GM20000 (cell line): ENCODE measurements around the gene HECTD4.

Experiments used
- DNase-seq: peaks from one replicate; pipeline ENCODE4 v3.0.0; 2012; ENCODE audit warnings: low spot score
- TF ChIP-seq, protein P1 (sequence below): IDR thresholded peaks from 2 replicates; pipeline ENCODE4 v1.5.1; 2012; ENCODE audit warnings: mild to moderate bottlenecking, control low read depth; ENCODE audit errors: extremely low read depth, missing control alignments

HECTD4 gene

DNA sequence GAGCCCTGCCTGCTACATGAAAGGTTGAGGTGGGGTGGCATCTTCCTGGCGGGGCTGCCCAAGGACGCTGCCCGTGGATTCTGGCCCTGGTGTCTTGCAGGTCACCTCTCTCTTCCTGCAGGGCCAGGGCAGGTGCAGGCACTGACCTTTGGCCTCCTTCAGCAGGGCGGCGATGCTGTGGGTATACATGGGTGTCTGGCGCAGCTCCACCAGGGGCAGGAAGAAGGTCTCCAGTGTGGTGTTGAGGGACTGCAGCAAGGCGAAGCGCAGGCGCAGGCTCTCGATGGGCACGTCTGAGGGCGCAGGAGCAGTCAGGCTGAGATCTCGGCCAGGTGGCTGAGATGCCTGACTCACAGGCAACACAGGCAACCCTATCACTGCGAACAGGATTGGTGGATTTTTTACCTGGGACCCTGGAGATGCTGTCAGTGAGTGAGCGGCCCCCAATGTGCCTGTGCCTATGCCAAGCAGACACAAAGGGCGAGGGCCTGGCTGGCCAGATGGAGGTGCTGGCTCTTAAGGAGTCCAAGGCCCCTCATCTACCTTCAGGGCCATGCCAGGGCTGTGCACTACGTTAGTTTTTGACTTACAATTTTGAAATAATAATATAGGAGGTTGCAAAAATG, 211.1 kb downstream of the HECTD4 start:
- TF ChIP-seq, protein P1, sequence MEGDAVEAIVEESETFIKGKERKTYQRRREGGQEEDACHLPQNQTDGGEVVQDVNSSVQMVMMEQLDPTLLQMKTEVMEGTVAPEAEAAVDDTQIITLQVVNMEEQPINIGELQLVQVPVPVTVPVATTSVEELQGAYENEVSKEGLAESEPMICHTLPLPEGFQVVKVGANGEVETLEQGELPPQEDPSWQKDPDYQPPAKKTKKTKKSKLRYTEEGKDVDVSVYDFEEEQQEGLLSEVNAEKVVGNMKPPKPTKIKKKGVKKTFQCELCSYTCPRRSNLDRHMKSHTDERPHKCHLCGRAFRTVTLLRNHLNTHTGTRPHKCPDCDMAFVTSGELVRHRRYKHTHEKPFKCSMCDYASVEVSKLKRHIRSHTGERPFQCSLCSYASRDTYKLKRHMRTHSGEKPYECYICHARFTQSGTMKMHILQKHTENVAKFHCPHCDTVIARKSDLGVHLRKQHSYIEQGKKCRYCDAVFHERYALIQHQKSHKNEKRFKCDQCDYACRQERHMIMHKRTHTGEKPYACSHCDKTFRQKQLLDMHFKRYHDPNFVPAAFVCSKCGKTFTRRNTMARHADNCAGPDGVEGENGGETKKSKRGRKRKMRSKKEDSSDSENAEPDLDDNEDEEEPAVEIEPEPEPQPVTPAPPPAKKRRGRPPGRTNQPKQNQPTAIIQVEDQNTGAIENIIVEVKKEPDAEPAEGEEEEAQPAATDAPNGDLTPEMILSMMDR: no peak
- DNase-seq: no peak

DNA sequence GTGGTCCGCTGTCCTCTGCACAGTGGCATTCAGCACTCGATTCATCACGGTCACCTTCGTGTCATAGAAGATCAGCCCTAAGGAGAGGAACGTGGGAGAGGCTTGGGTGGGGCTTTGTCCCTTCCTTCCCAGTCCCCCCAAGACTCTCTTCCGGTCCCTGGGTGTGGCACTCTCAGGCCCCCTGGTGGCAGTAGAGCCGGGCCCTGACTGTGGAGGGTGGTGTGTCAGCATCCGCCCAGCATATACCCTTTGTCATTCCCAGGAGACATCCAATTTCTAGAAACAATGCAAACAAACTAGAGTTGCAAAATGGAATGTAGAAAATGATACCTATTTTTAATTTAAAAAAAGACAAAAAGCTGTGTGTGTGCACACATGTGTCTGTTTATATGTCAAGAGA, 211.9 kb downstream of the HECTD4 start:
- TF ChIP-seq, protein P1: peak; percentile 31
- DNase-seq: peak; percentile 53

GRCh38 chr12:112169966-112170365, 212.3 kb downstream of the HECTD4 start:
- no peak for DNase-seq
- TF ChIP-seq, protein P1: no peak

DNA sequence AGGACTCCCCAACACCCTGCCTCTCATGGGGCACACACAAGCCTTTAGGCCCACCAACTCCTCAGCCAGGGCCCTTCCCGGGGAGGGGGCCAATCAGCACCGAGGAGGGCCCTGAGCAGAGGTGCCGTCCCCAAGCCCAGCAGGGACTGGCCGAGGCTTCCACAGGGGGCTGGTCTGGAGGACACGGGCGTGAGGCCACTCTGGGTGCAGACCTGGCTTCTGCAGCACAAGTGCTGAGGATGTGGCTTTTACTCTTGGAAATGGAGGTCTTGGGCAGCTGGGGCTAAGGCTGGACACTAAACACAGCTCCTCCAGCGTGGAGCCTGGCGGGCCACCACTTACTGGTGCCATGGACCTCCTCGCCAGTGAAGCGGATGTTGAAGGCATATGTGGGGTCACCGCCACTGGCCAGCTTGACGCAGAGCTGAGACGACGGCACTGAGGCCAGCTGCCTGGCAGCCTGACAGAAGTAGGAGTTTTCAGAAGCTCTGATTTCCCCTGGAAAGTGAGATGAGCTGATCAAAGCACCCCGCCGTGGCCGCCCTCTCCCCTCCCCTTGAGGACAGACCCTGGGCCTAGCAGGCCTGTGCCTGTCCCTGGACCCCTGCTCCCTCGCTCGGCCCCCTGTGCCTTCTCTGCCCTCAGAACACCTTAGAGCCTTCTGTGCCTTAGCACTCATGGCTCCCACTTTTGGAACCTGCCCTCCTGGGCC, 212.9 kb downstream of the HECTD4 start:
- DNase-seq: no peak
- TF ChIP-seq, protein P1: no peak

GRCh38 chr12:112168561-112168971, 213.7 kb downstream of the HECTD4 start:
- TF ChIP-seq, protein P1: no peak
- DNase-seq: no peak

DNA sequence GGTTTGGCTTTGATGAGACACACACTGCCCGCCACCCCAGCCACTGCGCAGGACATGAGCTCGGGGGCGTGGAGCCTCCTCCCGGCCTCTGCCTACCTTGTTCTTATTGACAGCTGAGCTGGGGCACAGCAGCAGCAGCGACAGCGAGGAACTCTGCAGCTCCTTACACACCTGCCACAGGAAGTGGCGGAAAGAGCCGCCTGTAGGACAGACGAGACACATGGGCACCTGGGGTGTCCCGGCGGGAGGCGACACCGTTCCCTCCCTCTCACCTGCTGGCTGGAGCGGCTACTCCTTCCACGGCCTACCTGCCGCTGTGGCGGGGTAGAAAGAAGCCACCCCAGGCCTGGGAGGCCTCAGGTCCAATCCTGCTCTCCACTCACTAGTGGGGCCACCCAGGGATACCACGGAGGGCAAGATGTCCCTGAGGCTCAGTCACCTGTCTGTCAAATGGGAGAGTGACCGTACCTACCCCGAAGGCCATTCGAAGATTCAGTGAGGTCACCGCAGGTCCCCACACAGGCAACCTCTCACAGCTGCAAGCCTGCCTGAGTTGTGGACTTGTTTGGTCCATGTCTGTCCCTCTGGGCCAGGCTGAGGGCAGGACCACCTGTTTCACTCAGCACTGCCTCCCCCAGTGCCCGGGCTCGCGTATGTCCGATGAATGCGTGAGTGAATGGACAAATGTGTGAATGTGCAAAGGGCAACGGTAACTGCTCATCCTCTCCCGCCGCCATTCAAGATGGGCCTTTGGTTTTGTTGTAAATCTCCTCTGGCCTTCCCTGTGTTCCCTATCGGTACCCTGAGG, 214.3 kb downstream of the HECTD4 start:
- DNase-seq: no peak
- TF ChIP-seq, protein P1: no peak

DNA sequence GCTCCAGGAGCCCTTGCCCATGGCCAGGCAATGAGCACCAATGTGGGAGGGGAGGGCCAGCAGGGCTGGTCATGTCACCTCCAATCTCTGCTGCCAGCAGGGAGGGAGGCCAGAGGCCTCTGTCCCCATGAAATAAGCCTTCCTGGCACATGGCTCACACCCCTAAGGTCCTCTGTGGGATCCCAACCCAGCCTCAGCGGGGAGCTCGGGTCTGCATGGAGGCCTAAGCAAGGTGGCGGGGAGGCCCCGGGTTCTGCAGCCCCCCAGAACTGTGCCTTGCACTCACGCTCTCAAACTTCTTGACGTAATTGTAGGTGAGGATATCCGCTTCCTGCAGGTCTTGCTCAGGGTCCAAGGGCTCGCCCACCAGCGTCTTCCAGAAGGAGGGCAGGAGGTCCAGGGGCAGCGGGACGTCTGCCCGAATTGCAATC, 215.2 kb downstream of the HECTD4 start:
- no peak for DNase-seq
- TF ChIP-seq, protein P1: no peak
